Activated CD8-positive, alpha-beta memory T cell treated with anti-CD3 and anti-CD28 coated beads for 1 hour (primary cell): Measurements from ENCODE around the gene TNK2.

Source experiments
- DNase-seq, 2 donors: peaks; one replicate each; pipeline ENCODE4 v3.0.0-alpha.2; 2020; ENCODE audit warnings: low read depth in 1 of 2; ENCODE audit errors: extremely low read depth in 1 of 2

TNK2 gene

DNA sequence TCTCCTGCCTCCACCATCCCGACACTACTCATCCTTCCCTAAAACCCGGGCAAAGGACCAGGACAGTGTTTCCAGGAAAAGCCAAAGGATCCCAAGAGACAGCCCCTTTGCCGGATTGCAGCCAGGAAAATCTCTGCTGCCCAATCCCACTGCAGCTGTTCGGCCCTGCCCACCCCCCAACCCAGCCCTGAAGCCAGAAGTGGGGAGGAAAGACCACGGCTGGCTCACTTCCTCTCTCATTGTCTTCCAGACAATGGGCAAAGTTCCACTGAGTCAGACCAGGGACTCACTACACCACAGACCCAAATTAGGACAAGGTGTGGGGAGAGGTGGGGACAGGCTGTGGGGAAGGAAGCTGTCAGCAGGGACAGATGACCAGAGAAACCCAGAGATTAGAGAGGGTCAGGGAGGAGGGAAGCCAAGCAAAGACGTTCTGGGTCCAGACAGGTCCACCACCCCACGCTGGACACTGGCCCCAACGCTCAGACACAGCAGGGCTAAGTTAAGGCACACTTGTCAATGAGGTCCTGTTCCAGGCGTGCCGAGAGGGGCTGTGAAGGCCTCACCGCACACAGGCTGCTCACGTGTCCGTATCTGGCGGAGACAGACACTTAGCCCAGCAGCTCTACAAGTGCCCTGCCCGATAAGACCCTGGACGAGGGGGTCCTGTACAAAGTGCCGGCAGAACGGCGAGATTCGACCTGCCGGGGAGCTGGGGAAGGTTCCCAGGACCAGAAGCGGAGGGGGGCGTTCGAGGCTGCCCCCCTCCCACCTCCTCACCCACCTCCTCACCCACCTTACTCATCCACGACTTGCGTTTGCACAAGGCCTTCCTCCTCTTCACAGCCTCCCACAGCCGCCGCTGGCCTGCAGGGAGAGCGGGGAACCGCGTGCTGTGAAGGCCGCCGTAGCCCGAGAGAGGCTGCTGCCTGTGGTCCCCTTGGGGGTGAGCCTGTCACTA, 21.9 kb downstream of the TNK2 start:
- DNase-seq = no peak

DNA sequence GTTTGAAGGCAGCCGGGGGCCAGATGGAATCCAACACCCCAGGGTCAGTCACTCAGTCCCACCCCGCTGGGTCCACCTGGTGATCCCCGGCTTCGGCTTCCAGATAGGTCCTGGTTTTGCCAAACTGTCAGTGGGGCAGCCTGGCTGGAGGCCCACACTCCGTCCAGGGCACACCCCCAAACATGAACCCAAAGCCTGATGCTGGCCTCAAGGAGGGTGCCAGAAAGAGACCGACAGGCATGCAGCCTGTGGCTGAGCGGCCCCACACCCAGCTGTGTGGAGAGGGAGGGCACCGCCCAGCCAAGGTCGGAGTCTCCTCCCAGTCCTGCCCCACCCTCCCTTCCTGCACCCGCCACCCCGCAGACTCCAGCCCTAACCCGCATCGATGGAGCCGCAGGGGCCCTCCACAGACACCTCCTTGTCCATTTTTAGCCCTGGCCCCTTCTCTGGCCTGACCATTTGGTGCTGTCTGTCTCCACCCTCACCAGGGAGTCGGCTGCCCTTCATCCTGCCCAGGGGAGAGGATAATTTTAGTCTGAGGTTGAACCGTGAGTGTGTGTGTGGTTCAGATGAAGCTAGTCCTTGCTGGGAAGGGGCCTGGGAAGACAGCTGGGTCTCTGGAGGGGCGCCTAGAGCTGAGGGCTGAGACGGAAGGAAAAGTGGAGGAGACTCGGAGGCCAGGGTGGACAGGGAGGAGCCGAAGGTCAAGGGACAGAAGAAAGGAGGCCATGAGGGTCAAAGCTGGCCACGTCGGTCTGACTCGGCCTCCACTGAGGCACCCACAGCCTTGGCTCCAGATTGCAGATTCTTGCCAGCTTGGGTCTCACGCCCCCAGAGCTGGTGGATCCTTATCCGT, 23.1 kb downstream of the TNK2 start:
- no peak for DNase-seq

DNA sequence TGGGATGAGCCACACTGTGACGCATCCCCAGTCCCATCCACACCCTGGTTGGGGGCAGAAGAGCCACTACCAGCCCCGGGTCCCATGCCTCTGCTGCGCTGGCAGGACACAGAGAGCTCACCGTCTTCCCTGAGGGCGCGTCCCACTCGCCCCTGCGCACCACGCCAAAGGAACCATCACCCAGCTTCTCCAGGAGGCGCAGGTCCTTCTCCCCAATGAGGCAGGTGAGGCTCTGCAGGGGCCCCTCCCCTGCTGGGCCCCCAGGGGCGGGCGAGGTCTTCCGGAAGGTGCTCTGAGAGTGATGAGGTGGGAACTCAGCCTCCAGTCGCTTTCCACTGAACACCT, 23.7 kb downstream of the TNK2 start:
- no peak for DNase-seq

DNA sequence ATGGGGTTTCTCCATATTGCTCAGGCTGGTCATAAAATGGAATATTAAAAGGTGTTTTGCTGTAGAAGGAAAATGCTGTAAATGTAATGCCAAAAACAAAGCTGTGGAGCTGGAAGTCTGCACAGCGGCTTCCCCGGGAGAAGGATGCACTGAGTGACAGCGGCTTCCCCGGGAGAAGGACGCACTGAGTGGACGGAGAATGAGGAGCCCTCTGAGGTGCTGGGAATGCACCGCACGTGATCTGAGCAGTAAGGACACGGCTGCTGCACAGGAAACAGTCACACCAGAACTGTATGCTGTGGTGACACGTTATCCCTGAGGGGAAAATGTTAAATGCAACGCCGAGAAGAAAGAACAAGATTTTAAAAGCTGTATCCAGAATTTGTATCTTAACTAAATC, 24.6 kb downstream of the TNK2 start:
- no peak for DNase-seq

DNA sequence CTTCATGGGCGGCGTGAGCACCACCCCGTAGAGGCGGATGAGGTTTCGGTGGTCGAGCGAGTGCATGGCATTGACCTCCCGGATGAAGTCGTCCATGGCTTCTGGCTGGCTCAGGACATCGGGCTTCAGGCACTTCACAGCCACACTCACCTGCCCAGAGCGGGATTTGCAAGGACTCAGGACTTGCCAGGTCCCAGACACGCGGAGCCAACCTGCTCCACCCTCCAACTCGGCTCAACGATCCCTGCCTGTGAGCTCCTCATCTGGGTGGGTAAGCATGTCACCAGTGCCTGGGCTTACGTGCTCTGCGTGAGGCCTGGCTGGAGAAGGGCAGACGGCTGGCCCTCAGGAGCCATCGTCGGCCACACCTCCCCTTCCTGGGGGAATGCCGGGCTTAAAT, 25.2 kb downstream of the TNK2 start:
- no peak for DNase-seq

DNA sequence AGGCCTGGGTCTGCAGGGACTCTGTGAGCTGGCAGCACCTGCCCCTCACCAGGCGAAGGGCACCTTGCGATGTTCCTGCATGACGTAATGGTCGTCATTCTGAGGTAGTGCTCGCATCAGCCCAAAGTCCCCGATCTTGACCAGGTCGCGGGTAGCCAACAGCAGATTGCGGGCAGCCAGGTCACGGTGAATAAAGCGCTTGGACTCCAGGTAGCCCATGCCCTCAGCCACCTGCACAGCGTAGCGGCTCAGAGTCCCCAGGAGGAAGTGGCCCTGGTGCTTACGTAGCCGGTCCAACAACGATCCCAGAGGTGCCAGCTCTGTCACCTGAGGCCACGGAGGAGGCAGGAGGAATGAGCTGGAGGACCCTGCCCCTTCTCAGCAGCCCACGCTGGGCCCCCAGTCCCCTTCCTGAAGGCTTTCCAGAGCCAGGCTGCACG, 26.3 kb downstream of the TNK2 start:
- DNase-seq = no peak

DNA sequence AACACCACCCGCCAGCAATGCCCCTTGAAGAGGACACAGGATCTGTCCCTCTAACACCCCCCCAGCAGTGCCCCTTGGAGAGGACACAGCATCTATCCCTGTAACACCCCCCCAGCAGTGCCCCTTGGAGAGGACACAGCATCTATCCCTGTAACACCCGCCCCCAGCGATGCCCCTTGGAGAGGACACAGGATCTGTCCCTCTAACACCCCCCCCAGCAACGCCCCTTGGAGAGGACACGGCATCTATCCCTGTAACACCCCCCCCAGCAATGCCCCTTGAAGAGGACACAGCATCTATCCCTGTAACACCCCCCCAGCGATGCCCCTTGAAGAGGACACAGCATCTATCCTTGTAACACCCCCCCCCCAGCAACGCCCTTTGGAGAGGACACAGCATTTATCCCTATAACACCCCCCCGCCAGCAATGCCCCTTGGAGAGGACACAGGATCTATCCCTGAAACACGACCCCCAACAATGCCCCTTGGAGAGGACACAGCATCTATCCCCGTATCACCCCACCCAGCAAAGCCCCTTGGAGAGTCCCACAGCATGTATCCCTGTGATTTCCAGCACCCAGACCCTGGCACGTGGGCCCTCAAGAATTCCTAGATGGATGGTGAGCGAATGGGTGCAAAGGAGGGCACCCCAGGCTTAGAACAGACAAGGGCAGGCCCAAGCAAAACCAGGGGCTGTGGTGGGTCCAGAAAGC, 26.9 kb downstream of the TNK2 start:
- DNase-seq = no peak

DNA sequence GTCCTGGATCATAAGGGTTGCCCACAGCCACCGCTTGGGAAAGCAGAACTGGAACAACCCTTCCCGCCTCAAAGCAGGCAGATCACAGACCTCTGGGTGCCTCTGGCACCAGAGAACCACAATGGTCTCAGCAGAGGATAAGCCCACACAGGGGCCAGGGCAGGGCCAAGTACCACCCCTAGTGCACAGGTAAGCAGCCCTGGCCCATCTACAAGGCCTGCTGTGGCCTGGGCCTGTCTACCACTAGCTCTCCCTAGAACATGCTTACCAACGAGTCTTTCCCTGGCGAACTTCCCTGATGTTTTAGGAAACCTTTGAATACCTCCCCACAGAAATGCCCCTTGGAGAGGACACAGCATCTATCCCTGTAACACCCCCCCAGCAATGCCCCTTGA, 28.3 kb downstream of the TNK2 start:
- DNase-seq = no peak

DNA sequence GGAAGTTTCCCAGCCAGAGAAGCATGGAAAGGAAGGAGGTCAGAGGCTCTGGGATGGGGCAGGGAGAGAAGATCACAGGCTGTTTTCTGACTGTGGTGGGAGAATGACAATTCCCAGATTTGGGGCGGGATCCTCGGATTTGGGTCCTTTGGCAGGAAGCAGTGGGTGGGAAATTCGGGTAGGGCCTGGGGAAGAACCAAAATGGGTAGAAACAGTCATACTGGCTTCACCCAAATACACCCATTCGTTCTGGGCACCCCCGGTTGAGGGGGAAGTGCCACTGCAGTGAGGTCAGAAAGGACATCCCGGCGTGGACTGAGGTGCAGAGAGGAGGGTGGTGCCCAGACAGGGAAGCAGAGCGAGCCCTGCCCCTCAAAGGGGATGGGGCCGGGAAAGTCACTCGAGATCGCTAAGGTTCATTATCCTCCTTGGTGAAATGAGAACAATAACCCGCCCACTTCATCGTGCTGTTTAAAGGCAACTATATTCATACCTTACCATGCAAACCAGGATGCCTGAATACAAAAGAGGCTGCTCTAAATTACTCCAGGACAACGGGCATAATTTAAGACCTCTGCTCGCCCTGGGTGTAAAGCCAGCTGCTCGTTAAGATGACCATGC, 28.8 kb downstream of the TNK2 start:
- no peak for DNase-seq

DNA sequence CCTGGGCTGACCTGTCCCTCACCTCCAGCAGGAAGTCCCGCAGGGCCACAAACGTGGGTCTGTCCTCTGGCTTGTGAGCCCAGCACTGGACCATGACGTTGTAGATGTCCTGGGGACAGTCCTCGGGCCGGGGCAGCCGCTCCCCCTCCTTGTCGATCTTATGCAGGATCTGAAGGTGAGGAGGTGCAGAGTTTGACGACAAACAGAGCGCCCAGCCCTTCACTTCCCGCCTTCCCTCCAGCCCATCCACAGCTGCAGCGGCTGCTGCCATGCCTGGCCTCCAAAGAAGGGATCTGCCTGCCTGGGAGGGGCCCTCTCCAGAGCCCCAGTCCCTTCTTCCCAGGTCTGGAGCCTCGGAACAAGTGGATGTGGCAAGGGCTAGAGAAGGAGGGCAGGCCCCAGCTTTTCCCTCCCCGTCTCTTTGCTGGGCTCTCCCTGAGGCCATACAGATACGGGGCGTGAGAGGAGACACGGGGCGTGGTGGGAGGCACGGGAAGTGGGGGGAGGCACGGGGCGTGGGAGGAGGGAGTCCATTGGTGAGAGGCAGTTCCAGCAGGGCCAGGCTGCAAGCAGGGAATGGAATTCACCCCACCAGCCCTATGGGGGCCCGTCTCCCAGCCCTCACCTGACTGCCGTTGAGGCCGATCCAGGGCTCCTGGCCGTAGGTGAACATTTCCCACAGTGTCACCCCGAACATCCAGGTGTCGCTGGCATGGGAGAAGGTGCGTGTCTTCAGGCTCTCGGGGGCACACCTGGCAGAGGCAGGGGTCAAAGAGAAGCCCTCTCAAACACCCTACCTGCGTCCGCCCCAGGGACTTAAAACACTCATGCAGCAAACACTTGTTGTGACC, 29.7 kb downstream of the TNK2 start:
- no peak for DNase-seq

DNA sequence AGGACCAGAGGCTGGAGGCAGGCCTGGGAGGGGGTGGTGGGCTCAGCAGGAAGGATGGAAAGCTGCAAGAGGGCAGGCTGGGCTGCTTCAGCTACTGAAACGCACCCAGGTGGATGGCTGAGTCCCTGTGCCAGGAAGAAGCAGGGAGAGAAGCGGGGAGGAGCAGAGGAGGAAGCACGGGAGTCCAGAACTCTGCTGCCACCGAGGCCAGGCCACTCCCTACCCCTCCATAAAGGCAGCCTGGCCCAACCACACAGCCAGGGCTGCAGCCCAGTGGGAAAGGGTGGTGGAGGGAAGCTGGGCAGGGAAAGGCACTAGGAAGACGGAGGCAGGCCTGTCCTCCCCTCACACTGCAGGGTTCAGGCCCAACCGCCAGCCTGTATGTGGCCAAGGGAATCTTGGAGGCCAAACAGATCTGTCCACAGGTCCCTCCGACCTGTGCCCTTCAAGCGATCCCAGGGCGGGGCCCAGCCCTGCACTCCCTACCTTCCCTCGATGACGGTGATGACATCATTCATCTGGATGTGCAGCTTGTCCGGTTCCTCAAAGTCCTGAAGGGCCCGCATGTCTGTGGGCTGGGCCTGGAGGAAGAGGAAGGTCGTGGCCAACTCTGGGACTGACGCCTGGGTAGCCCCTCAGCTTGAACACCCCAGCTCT, 30.5 kb downstream of the TNK2 start:
- no peak for DNase-seq

DNA sequence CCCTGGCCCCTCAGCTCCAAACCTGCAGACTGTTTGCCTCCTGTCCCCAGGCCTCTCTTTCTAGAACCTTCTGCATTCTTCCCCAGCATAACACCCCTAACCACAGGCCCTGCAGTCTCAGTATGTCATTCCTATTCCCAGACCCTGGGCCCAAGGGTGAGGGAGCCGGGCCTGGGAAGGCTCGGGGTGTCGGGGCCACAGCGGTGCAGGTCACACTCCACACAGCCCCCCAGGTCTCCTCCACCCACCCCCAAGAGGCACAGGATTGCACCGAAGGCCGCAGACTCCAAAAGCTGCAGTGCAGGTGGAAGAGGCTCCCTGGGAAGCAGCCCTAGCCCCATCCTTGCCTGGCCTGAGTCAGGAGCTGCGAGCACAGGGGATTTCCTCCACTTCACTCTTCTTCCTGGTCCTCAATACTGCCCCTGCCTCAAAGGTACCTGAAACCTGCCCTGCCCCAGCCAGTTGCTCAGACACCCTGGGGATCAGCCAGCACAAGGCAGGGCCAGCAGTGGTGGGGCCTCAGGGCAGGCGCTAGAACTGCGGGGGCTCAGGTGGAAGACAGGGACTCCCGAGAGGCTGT, 31.1 kb downstream of the TNK2 start:
- no peak for DNase-seq

DNA sequence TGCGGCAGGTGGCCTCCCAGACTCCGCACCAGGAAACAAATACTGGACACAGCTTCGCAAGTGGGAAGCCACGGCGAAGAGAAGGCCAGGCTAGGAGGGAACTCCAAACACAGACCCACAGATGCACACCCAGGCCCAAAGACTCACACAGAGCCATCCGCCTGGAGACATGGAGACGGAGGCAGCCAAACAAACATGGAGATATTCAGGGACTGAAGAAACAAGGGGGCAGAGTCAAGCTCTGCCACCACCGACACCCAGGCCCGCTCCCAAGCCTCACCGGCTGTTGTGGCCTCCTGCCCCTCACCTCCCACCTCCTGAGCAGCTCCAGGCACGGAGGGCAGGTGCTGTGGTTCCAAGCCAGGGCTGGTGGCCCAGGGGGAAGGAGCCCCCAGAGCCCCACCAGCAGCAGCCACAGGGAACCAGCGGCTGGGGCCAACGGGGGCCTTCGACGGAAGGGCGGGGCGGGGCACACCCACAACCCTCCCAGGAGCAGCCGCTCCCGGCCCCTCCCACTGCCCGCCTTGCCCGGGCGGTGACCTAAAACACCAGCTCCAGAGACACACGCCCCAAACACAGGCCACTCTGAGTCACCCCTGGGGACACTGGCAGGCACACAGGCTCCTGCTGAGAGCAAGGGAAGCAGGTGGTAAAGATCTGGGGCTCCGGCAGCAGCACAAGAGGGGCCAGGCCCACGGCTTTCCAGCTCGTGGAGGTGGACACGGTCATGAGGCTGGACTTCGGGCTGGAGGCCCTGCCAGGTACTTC, 31.9 kb downstream of the TNK2 start:
- DNase-seq = no peak

DNA sequence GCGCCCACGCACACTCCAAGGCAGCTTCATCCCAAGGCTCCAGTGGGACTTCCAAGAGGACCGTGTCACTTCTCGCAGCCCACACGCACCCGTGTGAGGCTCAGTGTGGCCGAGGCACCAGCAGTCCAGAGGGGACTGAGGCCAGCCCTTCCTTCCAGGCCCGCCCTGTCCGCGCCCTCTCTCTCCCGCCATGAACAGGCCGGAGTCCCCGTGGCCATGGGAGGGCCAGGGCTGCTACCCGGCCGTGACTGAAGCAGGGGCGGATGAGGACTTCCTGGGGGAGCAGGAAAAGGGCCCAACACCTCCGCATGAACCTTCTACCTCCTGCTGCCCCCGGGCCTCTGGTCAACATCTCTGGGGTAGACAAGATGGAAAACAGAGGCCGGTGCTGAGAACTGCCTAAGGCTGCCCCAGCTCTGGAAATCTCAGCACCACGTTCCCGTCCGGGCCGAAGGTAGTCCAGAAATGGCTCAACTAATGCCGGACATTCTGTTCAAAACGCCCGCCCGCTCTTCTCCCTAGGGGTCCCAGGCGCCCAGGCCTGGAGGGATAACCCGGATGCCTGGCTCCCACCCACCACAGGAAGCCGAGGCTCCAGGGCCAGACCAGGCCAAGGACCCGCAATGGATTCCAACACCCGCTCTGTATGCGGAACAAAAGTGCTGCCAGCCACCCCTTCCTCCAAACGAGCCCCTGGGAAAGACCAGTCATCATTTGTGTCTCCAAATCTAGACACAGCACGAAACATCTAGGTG, 32.7 kb downstream of the TNK2 start:
- DNase-seq = no peak

DNA sequence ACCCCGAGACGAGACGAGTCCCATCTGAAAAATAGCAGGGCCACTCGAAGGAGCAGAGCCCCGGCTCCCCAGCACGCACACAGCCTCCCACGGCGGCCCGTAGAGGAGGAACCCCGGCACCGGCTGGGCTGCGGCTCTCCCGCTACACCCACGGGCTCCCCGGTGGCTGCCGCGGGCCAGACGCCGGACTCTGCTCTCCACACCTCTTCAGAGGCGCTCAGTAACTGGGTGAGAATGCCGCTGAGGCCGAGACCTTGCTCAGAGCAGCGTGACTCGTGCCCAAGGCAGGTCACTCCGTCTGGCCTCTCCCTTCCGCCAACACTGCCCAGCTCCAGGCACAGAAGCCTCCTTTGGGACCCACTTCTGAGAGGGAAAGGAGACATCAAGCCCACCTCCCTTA, 34.4 kb downstream of the TNK2 start:
- DNase-seq = no peak

DNA sequence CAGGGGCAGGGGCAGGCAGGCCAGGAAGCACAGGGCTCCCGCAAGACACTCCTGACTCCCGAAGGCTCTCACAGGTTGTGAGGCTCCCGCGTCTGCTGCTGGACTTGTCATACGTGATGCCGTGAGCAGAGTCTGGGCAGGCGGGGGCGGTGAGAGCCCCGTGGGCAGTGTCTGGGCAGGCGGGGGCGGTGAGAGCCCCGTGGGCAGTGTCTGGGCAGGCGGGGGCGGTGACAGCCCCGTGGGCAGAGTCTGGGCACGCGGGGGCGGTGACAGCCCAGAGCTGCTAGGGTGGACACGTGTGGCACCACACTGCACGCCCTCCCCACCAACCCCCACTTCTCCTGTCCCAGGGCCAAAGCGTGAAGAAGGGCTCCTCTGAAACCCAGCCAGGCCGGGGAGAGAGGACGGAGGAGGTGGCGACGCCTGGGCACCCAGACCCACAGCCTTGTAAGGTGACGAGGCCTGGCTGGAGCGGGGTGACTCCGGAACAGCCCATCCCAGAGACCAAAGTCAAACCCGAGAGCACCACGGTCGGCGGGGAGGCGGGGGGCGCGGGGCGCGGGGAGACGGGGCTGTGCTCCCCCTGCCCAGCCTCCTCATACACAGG, 35.0 kb downstream of the TNK2 start:
- no peak for DNase-seq

DNA sequence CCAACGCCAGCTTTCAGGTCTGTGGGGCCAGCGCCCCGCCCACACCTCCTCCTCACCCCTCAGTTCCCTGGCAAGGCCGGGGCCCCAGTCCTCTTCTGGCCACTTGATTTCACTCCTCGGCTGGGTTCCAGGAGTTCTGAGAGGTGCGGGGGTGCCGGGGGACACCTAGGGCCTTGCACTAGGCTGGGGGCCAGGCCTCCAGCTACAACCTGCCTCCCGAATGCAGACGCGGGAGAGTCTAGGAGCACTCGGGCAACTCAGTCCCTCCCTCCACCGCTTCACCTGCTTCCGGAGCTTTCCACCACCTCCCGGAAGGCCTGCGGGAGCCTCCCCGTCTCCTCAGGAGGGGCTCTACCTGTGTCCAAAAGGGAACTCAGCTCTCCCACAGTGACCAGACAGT, 35.6 kb downstream of the TNK2 start:
- no peak for DNase-seq
